ENCODE data around the gene GPR15LG. TPM values are rescaled to one million over a fixed set of nuclear protein-coding genes. Genes with fewer than 3 reads are reported as not detected.
"Not testable (repeated sequence)": the region's sequence is repeated elsewhere in the genome, so short reads cannot be mapped to it uniquely, and the experiment has no call there.

Gene GPR15LG
- 0.20 TPM for total RNA-seq

GRCh38 chr10:84173501-84173929, at the start of gene GPR15LG:
GPR15LG (plus strand) TSS chr10:84173801; CDS start chr10:84173852, 51 bp downstream.
- ATAC-seq (no peak), DNase-seq (ENCODE audit: low spot score) (no peak)

GRCh38 chr10:84125910-84126784, 47.5 kb upstream of the GPR15LG start:
- not testable (repeated sequence) for DNase-seq (ENCODE audit: low spot score); ATAC-seq

DNA sequence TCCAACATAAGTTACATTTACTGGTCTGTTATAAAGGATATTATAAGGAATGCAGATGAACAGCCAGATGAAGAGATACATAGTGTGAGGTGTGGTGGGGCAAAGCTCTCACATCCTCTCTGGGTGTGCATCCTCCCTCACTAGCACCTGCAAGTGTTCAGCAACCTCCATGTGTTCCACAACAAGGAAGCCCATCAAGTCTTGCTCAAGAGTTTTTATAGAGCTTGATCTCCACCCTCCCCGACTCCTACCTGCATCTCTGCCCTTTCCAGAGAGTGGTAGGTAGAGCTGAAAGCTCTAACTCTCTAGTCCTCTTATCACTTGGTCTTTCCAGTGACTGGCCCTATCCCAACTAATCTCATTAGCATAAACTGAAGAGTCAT, 46.8 kb upstream of the GPR15LG start:
- DNase-seq (ENCODE audit: low spot score) (no peak), ATAC-seq (no peak)

DNA sequence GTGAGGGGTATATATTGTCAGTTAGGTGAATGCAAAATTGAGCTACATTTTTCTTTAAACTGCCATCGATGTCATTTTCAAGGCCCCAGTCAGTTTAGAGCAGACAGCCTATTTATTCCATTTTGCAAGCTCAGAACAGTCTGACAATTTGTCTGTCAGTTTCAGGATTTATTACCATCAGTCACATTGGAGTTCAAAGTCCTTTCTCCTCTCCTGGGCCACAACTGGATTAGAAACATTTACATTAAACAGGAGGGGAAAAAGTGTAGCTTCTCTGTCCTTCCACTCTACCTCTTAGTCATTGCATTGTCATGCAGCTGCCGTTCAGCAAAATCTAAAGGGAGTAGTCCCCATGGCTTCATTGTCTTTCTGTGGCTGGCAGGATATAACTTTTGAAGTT, 37.8 kb upstream of the GPR15LG start:
- DNase-seq (ENCODE audit: low spot score): no peak

DNA sequence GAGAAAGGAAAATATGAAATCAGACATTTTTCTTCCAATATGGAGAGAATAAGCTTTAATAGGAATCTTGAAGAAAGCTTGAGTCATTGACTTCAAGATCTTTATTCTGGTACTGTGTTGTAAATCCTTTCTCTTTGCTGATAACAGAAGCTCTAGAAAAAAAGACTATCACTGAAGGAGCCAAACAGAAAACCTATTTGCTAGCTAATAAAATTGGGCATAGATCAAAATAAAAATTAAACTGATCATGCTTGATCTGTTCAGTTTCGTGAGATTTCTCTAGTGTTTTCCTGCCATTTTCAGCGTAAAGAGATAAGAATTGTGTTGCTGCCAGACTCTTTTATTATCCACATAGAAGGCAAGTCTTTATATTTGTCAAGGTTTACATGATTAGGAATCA, 35.8 kb upstream of the GPR15LG start:
- ATAC-seq (no peak), DNase-seq (ENCODE audit: low spot score) (no peak)

More for the DNA sequence above, 37.8 kb upstream of the GPR15LG start:
- no peak for ATAC-seq

DNA sequence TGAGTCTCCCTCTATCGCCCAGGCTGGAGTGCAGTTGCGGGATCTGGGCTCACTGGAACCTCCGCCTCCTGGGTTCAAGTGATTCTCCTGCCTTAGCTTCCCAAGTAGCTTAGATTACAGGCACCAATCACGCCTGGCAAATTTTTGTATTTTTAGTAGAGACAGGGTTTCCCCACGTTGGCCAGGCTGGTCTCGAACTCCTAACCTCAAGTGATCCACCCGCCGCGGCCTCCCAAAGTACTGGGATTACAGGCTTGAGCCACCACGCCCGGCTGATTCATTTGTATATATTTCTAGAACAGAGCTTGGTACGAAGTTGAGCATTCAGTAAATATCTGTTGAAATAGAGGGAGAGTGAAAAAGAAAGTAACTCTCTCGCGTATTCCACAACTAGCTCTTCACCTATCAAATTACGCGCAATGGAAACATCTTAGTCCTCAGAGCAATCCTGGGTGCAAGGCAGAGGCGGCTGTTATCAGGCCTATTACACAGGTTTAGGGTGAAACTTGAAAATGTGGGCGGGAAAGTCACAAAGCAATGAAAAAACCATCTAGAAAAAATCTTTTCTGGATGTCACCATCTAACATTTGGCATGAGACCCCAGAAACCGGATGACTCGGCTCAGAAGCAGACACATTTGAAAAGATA, 35.0 kb upstream of the GPR15LG start:
- ATAC-seq (peak; percentile 37), DNase-seq (ENCODE audit: low spot score) (no peak)

- ATAC-seq (peak; percentile 95), DNase-seq (ENCODE audit: low spot score) (peak; percentile 99)
Measured at GRCh38 chr10:84139126-84140035, 34.2 kb upstream of the GPR15LG start, which contains the start of gene GHITM. GHITM (plus strand) TSS chr10:84139509; CDS start chr10:84141501, 1,992 bp downstream.

DNA sequence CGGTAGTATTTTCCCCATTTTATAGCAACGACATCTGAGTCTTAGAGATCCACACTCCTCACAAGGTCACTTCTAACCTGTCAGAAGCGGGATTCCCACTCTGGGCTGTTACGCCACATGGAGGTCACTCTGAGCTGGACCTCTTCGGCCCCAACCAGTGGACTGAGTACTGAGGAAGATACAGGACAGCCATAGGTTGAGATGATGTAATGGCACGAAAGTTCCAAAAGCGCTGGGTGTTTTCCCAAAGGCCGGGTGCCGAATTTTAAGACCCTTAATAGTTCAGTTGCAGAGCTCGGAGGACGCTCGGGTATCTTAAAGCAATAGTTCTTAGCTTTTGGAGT, 33.6 kb upstream of the GPR15LG start:
- ATAC-seq (peak; percentile 50), DNase-seq (ENCODE audit: low spot score) (no peak)

- peak; percentile 55 for ATAC-seq
- no peak for DNase-seq (ENCODE audit: low spot score)
Measured at GRCh38 chr10:84147347-84147746, 26.3 kb upstream of the GPR15LG start.

- ATAC-seq: peak; percentile 72
- DNase-seq (ENCODE audit: low spot score): not testable (repeated sequence)
Measured at GRCh38 chr10:84148006-84148597, 25.5 kb upstream of the GPR15LG start.

DNA sequence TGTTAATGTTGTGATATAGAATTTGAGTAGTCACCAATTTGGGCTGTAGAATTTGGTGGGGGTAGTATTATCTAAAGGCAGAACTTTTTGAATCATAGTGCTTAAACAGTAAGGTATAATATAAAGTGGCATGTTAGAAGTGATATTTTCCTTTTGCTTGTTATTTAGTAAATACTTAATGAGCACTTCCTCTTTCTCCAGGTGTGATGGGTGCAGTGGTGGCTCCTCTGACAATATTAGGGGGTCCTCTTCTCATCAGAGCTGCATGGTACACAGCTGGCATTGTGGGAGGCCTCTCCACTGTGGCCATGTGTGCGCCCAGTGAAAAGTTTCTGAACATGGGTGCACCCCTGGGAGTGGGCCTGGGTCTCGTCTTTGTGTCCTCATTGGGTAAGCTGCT, 23.7 kb upstream of the GPR15LG start:
- DNase-seq (ENCODE audit: low spot score) (no peak), ATAC-seq (no peak)

DNA sequence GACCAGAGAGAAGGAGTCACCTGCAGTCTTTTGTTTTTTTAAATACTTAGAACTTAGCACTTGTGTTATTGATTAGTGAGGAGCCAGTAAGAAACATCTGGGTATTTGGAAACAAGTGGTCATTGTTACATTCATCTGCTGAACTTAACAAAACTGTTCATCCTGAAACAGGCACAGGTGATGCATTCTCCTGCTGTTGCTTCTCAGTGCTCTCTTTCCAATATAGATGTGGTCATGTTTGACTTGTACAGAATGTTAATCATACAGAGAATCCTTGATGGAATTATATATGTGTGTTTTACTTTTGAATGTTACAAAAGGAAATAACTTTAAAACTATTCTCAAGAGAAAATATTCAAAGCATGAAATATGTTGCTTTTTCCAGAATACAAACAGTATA, 20.8 kb upstream of the GPR15LG start:
- no peak for DNase-seq (ENCODE audit: low spot score)
- no peak for ATAC-seq

GRCh38 chr10:84155521-84155920, 18.1 kb upstream of the GPR15LG start:
- ATAC-seq (no peak), DNase-seq (ENCODE audit: low spot score) (no peak)

- no peak for ATAC-seq
- DNase-seq (ENCODE audit: low spot score): no peak
Measured at GRCh38 chr10:84156009-84156408, 17.6 kb upstream of the GPR15LG start.

- ATAC-seq (peak; percentile 43), DNase-seq (ENCODE audit: low spot score) (no peak)
Measured at GRCh38 chr10:84156768-84157167, 16.8 kb upstream of the GPR15LG start.

GRCh38 chr10:84158061-84158460, 15.5 kb upstream of the GPR15LG start:
- no peak for DNase-seq (ENCODE audit: low spot score)
- no peak for ATAC-seq

DNA sequence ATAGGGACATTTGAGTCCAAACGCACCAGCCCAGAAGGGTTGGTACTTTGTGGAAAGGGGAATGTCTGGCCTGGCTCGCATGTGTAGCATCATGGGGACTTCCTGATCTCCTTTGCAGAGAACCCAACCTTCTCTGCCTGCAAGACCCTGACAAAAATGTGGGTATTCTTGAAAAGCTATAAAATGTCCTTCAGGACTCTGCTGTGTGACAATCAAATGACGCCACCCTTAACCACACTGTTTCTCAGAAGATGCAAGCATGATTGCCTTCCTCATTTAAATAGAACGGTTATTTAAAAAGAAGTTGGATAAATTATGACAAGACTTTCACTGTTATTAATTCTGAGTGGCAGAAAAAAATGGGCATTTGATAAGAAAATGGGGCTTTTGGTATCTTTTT, 15.1 kb upstream of the GPR15LG start:
- DNase-seq (ENCODE audit: low spot score) (no peak), ATAC-seq (peak; percentile 15)

DNA sequence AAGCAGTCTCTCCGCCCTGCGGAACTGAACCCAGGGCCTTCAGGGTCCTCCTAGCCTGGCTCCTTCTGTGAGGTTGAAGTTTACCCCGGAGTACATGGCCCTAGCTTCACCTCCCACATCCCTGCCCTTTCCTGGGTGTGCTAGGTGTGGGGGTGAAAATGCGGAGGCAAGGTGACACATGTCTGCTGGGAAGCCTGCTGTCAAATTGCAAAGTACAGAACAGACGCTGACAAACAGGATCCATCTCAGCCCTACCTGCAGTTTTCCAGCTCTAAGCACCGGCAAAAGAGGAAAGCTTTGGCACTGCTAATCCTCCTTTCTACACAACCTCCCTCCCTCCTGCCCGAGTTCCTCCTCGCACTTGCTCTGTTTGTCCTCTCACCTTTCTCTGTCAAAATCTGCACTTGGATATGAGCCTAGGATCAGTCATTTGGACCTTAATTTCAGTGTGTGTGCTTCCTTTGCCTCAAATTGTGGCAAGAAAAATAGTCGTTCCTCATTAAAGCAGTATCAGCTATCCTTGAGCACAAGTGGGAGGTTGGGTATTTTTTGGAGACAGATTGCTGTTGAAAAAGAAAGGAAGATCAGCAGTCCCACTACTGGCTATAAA, 14.4 kb upstream of the GPR15LG start:
- DNase-seq (ENCODE audit: low spot score) (no peak), ATAC-seq (peak; percentile 42)

DNA sequence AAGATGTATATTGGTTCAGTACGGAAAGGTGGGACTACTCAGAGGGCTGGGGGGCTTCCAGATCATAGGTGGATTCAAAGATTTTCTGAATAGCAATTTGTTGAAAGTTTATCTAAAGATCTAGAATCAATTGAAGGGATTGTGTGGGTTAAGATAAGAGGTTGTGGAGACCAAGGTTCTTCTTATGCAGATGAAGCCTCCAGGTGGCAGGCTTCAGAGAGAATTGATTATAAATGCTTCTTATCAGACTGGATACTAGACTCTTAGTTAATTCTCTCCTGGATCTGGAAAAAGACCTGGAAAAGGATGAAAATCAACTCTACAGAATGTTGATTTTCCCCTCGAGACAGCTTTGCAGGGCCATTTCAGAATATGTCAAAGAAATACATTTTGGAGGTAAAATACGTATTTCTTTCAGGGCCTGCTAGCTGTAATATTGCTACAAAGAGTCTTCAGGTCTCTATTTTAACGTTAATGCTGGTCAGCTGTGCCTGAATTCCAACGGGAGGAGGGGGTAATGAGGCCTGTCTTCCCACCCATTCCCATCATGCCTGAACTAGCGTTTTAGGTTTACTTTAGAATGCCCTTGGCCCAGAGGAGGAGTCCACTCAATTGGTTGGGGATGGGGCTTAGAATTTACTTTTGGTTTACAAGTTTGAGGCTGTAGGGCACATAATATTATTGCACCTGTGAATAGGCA, 12.8 kb upstream of the GPR15LG start:
- no peak for ATAC-seq
- DNase-seq (ENCODE audit: low spot score): no peak

DNA sequence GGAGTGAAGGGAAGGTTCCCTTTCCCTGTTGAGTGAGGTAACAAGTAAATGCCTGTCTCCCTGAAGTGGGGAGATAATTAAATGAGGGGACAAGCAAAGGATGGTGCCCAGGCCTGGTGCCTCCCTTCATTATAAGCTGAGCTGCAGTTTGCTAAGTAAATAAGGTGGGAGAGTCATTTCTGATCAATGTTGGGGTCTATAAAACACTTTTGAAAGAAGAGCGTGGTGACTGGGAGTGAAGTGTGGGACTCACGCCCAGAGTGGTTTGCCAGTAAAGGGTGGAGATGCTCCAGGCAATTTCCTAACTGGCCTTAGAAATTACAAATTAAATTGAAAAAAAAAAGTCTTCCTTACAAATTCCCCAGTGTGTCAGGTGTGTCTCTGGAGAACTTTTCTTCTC, 9.6 kb upstream of the GPR15LG start:
- ATAC-seq (no peak), DNase-seq (ENCODE audit: low spot score) (no peak)

All from left lobe of liver (tissue), 2 donors.